GM18508 (cell line): ENCODE measurements around the gene OTUB2.

Source experiments
- ATAC-seq: cut with Tn5 transposase; IDR thresholded peaks from one replicate; pipeline ENCODE4 v1.9.1; 2021; ENCODE audit warnings: moderate number of reproducible peaks; ENCODE audit not compliant: insufficient read depth, unreplicated experiment

Gene OTUB2

GRCh38 chr14:94038510-94038909 lies 12.4 kb downstream of the OTUB2 start:
- no peak for ATAC-seq

- ATAC-seq = no peak
Observed at GRCh38 chr14:94038921-94039629, 12.9 kb downstream of the OTUB2 start.

DNA sequence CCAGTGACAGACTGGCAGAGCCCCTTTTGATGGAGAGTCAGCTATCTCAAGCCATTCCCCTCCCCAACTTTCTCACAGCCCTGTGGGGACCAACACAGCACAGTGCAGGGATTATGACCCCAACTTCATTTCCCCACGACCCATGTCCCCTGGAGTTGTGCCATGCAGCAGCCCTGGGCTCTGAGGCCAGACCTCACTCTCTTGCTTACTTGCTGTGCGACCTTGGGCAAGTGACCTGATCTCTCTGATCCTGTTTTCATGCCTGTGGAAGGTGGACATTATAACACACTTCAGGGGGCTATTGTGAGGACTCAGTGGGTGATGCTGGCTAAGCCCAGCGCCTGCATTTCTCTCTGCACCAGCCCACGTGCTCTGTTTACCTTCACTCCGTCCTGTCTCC lies 14.1 kb downstream of the OTUB2 start:
- ATAC-seq = no peak

DNA sequence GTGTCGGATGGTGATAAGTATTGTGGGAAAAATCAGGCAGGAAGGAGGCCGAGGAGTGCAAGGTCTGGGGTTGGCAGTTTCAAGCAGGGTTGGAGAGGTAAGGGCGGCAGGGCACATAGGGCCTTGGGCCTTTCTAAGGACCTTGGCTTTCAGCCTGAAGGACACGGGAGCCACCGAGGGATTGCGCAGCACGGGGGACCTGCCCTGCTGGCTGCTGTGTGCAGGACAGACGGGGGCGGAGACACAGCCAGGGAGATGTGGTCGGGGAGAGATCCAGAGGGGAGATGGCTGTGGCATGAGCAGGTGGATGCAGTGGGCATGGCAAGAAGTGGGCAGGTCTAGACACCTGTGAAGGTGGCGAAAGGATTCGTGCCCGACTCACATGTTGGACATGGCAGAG lies 14.7 kb downstream of the OTUB2 start:
- no peak for ATAC-seq

DNA sequence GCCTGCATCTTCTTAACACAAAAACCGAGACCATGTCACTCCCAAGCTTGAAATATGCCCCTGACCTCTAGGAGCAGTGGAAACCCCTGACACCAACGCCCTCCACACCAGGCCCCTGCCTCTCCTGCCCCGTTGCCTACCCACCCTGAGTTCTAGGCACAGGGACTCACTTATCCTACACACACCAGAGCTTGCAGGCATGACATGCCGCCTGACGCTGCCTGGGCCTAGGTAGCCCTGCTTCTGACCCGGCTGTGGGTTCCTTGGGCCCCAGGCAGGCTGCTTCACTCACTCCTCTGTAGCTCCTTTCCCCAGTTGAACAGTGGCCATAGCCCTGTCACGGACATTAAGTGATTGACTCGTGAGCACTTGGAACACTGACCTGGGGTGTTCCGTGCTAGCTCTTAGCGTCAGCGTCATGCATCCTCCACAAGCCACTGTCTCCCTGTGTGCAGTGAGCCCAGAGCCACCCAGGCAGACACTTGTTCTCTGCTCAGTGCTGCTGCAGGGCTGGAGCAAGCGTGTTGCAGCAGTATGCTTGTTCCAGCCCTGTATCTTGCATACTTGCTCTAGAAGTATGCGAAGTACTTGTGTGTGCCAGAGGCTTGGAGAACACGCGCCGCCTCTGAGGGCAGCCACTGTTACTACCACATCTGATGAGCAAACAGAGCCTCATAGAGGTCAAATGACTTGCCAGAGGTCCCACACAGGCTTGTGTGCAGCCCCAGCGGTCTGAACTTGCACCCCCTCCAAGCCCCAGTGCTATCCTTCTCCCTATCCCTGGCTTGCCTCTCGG lies 15.6 kb downstream of the OTUB2 start:
- no peak for ATAC-seq

DNA sequence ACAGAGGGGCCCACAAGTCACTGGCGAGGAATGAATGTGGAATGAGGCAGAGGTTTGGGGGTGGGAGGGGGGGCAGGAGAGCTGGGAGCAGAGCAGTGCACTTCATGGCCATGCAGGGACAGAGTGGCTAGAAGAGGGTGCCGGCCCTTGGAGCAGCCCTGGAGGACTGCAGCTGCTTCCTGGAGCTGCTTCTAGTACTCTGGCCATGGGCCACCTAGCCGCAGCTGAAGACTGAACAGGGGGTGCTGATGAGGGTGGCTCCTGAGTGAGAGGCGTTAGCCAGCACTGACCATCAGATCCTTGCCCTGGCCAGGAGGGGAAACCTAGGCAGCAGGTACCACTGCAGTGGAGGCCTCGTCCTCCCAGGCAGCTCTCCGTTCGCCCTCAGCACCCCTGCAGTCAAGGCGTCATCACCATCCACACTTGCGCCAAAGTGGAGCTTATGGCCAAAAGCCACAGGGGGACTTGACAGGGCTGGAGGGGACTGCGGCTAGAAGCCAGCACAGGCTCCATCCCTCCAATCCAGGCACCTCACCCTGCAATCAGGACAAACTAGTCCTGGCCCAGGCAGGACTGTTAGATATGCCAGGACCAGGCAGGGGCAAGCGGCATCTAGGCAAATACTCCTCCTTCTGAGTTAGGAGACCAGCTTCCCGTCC lies 16.4 kb downstream of the OTUB2 start:
- ATAC-seq = no peak

DNA sequence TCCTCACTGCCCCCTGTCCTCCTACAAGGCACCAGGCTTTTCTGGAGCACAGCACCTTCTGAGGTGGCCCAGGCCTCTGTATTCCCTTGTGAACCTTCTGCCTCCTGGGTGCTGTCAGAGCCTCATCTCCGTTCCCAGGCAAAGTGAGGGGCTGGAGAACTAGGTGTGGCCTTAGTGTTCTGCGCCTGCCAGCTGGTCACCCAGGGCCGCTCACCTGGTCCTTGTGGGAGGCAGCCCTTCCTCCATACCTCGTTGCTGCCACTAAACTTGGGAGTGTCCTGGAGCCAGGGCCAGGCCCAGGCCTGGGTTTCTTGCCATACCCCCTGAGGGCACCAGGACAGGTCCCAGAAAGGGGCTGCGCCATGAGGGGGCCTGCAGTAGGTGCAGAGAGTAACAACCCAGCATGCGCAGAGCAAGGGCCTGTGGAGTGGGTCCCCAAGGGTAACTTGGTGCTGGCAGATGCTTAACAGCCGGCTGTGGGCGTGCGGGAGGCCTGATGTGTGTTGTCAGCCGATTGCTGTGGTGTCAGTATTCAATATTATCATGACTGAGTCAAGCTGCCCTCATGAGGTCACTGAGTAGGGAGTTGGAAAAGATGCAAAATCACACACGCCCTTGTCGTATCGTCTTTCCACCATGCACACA lies 17.1 kb downstream of the OTUB2 start:
- ATAC-seq = no peak

GRCh38 chr14:94043756-94044475 lies 17.8 kb downstream of the OTUB2 start:
- ATAC-seq = no peak

DNA sequence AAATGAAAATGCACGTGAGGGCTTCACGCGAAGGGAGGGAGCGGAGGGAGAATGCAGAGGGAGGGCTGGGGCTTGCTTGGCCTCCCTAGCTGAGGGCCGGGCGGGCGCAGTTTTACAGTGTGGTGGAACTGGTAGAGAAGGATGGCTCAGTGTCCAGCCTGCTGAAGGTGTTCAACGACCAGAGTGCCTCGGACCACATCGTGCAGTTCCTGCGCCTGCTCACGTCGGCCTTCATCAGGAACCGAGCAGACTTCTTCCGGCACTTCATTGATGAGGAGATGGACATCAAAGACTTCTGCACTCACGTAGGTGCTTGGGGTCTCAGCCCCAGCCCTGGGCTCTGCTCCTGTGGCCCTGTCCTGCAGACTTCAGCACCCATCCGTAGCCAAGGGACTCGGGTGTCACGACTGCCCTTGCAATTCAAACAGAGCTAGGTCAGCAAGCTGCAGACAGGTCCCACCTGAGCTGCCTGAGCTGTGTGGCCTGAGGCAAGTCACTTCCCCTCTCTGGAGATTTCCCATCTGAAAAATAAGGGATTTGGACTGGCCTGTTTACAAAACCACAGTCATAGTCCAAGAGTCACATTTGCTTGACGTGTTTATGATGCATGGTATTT lies 18.4 kb downstream of the OTUB2 start:
- no peak for ATAC-seq

DNA sequence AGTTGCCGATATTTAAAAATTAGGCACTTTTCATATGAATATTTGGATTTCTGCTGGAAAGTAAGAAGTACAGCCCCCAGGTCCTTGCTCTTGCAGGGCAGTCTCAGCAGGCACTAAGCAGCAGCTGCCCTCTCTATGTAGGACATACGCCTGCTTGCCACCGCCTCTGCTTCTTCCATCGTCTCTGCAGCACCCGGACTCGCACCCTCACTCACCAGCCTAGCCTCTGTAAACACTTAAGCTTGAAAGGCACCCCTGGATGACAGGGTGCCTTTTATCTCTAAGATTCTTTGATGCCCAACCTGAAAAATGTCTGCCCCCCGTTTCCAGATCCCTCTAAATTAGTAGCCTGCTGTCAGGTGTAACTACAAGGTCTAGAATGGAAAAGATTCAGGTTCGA lies 19.0 kb downstream of the OTUB2 start:
- ATAC-seq = no peak

GRCh38 chr14:94045563-94046345 lies 19.6 kb downstream of the OTUB2 start:
- no peak for ATAC-seq

DNA sequence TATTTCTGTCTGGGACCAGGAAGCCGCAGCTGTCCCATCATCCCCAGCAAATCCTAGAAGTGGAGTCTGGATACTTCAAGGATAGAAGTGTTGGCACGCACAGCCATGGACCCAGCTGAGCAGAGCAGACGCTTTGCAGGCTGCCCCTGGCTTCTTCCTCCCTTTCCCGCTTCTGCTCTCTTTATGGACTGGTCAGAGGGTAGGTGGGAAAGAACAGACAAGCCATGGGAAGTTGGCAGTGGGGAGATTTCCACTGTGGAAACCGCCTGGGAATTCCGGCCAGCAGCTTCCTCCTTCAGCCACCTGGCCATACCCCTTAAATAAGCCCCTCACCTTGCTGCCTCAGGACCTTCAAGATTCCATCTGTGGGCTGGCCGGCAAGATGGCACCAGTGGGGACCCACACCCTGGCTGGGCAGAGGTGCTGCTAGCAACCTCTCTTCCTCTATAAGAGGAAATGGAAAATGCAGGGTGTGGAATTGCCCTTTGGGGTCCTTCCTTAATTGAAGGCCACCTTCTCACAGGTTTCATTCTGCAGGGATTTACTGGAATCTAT lies 20.6 kb downstream of the OTUB2 start:
- no peak for ATAC-seq

DNA sequence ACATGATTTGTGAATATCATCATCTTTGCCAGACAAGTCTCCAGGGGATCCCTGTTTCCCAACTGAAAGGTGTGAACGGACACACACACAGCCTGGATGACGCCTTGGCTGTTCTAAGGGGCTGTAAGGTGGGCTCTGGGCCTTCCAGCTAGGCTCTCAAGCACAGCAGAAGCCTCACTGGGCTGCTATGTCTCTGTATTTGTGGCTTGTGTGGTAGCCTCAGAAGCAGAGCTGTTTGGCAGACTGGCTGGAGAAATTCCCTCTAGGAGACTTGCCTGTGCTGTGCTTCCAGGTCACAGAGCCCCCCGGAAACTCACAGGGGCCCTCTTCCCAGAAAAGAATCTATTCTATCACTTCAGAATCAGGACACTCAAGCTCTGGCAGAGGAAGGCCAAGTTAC lies 21.4 kb downstream of the OTUB2 start:
- ATAC-seq = no peak

DNA sequence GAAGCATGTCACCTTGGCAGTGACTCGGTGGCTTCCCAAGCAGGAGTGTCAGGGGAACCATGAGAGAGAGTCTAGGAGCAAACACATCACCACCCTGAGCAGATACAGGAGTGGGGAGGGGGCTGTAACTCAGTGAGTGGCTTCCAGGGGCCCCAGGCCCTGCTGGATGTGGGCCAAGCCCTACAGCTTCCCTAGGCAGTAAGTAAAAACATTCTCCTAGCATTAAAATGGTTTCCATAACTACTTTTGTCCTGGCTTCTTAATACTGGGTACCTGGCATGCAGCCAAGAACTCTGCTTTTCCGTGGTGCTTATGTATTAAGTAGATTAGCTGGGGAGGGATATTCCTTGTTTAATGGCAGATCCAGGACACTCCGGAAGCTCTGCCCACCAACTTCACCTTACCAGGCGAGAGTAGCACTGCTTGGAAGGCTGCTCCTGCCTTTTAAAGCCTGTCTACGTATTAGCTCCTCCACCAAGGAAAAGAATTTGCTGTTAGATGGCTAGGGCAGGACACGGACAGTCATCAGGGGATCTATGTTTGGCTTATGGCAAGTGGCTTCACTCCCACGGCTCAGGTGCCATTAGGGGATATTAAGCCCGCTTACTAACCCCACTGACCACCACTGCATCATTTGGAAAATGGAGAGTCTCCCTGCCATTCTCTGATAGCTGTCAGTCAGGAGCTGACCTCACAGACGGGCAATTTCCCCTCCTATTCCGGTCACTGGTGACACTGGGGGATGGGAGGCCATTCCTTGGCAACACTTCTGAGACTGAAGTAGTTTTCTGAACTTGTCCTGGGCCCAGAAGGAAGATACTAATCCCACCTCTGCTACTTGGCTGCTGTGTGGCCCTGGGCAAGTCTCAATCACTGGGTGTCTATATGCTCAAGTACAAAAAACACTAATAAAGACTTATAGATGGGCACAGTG lies 22.8 kb downstream of the OTUB2 start:
- ATAC-seq = no peak

DNA sequence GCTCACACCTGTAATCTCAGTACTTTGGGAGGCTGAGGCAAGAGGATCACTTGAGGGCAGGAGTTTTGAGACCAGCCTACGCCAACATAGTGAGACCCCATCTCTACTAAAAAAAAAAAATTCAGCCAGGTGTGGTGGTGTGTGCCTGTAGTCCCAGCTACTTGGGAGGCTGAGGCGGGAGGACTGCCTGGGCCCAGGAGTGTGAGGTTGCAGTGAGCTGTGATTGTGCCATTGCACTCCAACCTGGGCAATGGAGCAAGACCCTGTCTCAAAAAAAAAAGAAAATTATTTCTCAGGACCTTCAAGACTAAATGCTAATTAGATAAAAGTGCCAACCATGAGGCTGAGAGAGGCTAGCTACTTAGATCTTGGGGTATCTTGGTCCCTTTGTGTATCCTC lies 23.5 kb downstream of the OTUB2 start:
- no peak for ATAC-seq

- ATAC-seq = no peak
Observed at GRCh38 chr14:94050231-94050880, 24.2 kb downstream of the OTUB2 start.

DNA sequence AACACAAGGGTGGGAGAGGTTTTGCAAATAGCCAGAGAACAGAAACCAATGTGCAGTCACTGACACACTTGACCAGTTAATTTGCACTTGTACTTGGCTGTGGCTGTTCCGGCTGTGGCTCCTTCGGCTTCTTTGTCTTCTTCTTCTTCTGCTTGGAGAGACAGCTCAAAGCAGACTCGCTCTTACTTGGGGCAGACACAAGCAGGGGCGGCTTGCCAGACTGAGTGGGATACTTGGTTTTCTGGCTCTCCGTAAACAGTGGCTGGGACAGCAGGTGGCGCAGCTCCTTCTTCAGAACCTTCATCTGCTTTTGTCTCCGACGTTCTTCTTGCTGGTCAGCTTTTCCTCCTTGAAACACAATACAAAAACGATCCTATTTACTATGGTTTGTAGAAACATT lies 25.0 kb downstream of the OTUB2 start:
- ATAC-seq = no peak
